ENCODE data around the gene RASSF5. TPM values are rescaled to one million over a fixed set of nuclear protein-coding genes. Genes with fewer than 3 reads are reported as not detected.

The RASSF5 gene
- total and polyA plus RNA-seq, 2 experiments from 2014 or later = 0.48 to 4.4 TPM

DNA sequence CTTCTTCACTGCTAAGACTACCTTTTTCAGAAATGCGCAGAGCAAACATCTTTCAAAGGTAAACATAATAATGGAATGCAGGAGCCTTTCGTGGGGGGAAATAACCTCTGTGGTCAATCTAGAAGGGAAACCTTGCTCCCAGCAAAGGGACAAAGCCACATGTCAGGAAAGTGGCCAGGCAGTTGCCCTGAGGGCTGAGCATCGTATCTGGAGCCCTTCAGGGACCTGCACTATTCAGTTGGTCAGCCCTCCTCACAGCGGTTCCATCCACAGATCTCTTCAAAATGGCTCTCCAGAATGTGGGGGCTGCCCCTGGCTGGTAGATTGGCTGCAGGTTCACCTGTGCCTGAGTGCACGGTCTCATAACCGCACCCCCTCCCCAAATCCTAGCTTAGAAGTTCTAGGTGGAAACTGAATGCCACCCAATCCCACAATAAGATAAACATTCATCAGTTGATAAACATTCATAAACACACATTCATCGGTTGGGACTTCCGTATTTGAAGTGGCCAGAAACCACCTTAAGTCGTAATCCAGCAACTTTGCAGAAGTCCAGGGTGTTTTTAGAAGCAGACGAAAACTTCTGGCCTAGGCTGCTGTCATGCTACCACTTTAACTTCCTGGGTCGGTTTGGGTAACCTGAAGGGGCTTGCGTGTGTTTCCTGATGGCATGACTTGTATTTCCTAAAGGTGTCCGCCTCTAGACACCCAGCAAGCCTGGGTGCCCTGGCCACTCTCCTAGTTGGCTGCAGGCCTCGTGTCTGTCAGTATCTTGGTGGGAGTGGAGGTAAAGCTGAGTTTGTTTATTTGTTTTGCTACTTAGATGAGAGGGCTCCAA is 50.5 kb downstream of the RASSF5 start:
- Mint-ChIP-seq H3K4me1 (peaks cover 35% of the 10 kb centered on the region), H3K9me3 (no peaks in the 10 kb centered on the region), H3K27me3 (ENCODE audit: insufficient read depth, low read depth, poor library complexity) (peaks cover 31% of the 10 kb centered on the region), H3K4me3 (peak overlapping the region; percentile 75), H3K36me3 (ENCODE audit: low read depth) (no peaks in the 10 kb centered on the region), H3K27ac (no peak overlapping the region)
- TF ChIP-seq, protein P1, sequence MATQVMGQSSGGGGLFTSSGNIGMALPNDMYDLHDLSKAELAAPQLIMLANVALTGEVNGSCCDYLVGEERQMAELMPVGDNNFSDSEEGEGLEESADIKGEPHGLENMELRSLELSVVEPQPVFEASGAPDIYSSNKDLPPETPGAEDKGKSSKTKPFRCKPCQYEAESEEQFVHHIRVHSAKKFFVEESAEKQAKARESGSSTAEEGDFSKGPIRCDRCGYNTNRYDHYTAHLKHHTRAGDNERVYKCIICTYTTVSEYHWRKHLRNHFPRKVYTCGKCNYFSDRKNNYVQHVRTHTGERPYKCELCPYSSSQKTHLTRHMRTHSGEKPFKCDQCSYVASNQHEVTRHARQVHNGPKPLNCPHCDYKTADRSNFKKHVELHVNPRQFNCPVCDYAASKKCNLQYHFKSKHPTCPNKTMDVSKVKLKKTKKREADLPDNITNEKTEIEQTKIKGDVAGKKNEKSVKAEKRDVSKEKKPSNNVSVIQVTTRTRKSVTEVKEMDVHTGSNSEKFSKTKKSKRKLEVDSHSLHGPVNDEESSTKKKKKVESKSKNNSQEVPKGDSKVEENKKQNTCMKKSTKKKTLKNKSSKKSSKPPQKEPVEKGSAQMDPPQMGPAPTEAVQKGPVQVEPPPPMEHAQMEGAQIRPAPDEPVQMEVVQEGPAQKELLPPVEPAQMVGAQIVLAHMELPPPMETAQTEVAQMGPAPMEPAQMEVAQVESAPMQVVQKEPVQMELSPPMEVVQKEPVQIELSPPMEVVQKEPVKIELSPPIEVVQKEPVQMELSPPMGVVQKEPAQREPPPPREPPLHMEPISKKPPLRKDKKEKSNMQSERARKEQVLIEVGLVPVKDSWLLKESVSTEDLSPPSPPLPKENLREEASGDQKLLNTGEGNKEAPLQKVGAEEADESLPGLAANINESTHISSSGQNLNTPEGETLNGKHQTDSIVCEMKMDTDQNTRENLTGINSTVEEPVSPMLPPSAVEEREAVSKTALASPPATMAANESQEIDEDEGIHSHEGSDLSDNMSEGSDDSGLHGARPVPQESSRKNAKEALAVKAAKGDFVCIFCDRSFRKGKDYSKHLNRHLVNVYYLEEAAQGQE (IDR thresholded peaks at IDR 0.05; ENCODE audit: unreplicated experiment) = peak; percentile 28
- no peak for TF ChIP-seq STAT1 (IDR thresholded peaks at IDR 0.05; ENCODE audit: unreplicated experiment)
- Histone ChIP-seq H3K9me2 (ENCODE audit: insufficient read depth) (no peaks in the 10 kb centered on the region), H3K36me3 (ENCODE audit: insufficient read depth) (no peaks in the 10 kb centered on the region), H3K4me1 (ENCODE audit: insufficient read depth) (peaks cover 13% of the 10 kb centered on the region), H3K27ac (ENCODE audit: low read depth) (no peak overlapping the region), H4K20me1 (replicated peaks; ENCODE audit: insufficient read depth) (no peaks in the 10 kb centered on the region; the same call in 1 of the 2 replicates), H3K4me3 (peak overlapping the region; percentile 70), H3F3A (replicated peaks; ENCODE audit: low read depth) (0 out of 2 replicates have a peak, but pooled peaks cover 2% of the 10 kb centered on the region), H3K27me3 (ENCODE audit: insufficient read depth) (peaks cover 31% of the 10 kb centered on the region), H2AFZ (peak overlapping the region; percentile 100), H3K79me2 (replicated peaks; ENCODE audit: insufficient read depth) (no peaks in the 10 kb centered on the region), H3K4me2 (peak overlapping the region; percentile 88)
- ATAC-seq = peak; percentile 7; the same call in 2 of the 3 replicates
- DNase-seq (ENCODE audit: low spot score) = no peak

DNA sequence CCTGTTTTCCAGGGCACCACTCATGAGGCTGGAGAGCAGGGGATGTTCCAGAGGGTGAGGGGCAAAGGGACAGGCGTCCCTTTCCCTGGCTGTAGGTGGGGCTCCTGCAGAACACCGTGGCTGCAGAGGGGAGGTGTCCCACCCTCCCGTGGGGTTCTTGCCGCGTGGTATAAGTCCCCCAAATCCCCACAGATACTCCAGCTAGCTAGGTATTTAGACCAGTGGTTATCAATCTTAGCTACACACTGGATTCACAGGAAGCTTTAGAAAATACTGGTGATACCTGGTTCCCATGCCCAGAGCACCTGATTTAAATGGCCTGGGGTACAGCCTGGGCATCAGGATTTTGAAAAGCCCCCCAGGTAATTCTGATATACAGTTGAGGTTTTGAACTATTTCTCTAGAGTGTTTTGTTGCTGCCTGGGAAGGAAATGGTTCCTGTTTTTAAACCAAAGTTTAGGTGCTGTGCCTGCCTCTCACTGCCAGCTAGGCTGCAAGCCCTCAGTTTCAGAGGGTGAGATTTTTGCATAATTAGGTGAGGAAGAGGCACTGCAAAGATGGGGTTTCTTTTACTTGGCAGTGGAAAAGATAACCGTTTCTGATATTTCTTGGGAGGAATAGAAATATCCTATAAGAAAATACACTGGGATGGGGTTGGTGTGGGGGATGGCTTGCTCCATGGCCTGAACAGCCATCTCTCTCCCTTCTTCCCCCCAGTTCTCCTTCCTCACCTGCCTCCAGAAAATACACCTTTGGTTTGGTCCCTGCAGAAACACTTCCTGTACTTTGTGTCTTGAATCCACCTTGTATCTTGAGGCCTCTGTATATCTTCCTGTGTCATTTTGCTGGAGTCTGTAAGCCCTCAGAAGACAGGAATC is 51.7 kb downstream of the RASSF5 start:
- H3K9me2 ChIP-seq (ENCODE audit: insufficient read depth) = no peaks in the 10 kb centered on the region
- no peak overlapping the region for H3K4me3 ChIP-seq
- no peaks in the 10 kb centered on the region; the same call in 1 of the 2 replicates for H4K20me1 ChIP-seq (replicated peaks; ENCODE audit: insufficient read depth)
- Mint-ChIP-seq H3K27me3 (ENCODE audit: insufficient read depth, low read depth, poor library complexity) (peaks cover 31% of the 10 kb centered on the region), H3K4me3 (no peak overlapping the region; the same call in 2 of the 3 replicates), H3K36me3 (ENCODE audit: low read depth) (no peaks in the 10 kb centered on the region), H3K9me3 (no peaks in the 10 kb centered on the region), H3K4me1 (peaks cover 39% of the 10 kb centered on the region), H3K27ac (no peak overlapping the region)
- no peak overlapping the region for H2AFZ ChIP-seq
- no peaks in the 10 kb centered on the region for H3K36me3 ChIP-seq (ENCODE audit: insufficient read depth)
- H3K27me3 ChIP-seq (ENCODE audit: insufficient read depth) = peaks cover 31% of the 10 kb centered on the region
- H3F3A ChIP-seq (replicated peaks; ENCODE audit: low read depth) = 0 out of 2 replicates have a peak, but pooled peaks cover 2% of the 10 kb centered on the region
- no peak overlapping the region for H3K27ac ChIP-seq (ENCODE audit: low read depth)
- ATAC-seq (no peak), DNase-seq (ENCODE audit: low spot score) (no peak)
- no peaks in the 10 kb centered on the region for H3K79me2 ChIP-seq (replicated peaks; ENCODE audit: insufficient read depth)
- peaks cover 13% of the 10 kb centered on the region for H3K4me1 ChIP-seq (ENCODE audit: insufficient read depth)
- no peak overlapping the region for H3K4me2 ChIP-seq
- TF ChIP-seq, protein P1 (IDR thresholded peaks at IDR 0.05; ENCODE audit: unreplicated experiment) = no peak
- TF ChIP-seq CREB1 (CRISPR knock-in tag; IDR thresholded peaks at IDR 0.05; ENCODE audit: low read depth) (no peak), ZNF114 (CRISPR knock-in tag; IDR thresholded peaks at IDR 0.05) (no peak), POLR2AphosphoS5 (IDR thresholded peaks at IDR 0.05; ENCODE audit: low read depth) (no peak), EZH2phosphoT487 (IDR thresholded peaks at IDR 0.05; ENCODE audit: unreplicated experiment) (no peak), ZNF331 (CRISPR knock-in tag; IDR thresholded peaks at IDR 0.05; ENCODE audit: low read depth) (no peak), STAT1 (IDR thresholded peaks at IDR 0.05; ENCODE audit: unreplicated experiment) (no peak), NANOG (IDR thresholded peaks at IDR 0.05; ENCODE audit: borderline replicate concordance) (no peak), JUNB (IDR thresholded peaks at IDR 0.05; ENCODE audit: unreplicated experiment) (no peak)
- TF ChIP-seq, protein P2, sequence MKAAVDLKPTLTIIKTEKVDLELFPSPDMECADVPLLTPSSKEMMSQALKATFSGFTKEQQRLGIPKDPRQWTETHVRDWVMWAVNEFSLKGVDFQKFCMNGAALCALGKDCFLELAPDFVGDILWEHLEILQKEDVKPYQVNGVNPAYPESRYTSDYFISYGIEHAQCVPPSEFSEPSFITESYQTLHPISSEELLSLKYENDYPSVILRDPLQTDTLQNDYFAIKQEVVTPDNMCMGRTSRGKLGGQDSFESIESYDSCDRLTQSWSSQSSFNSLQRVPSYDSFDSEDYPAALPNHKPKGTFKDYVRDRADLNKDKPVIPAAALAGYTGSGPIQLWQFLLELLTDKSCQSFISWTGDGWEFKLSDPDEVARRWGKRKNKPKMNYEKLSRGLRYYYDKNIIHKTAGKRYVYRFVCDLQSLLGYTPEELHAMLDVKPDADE (IDR thresholded peaks at IDR 0.05) = no peak
- TF ChIP-seq, protein P3, sequence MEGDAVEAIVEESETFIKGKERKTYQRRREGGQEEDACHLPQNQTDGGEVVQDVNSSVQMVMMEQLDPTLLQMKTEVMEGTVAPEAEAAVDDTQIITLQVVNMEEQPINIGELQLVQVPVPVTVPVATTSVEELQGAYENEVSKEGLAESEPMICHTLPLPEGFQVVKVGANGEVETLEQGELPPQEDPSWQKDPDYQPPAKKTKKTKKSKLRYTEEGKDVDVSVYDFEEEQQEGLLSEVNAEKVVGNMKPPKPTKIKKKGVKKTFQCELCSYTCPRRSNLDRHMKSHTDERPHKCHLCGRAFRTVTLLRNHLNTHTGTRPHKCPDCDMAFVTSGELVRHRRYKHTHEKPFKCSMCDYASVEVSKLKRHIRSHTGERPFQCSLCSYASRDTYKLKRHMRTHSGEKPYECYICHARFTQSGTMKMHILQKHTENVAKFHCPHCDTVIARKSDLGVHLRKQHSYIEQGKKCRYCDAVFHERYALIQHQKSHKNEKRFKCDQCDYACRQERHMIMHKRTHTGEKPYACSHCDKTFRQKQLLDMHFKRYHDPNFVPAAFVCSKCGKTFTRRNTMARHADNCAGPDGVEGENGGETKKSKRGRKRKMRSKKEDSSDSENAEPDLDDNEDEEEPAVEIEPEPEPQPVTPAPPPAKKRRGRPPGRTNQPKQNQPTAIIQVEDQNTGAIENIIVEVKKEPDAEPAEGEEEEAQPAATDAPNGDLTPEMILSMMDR (conservative IDR thresholded peaks at IDR 0.05; ENCODE audit: low read depth in 2 of 2) = no peak
